GM23338 (cell line): ENCODE data around the gene WSCD2. TPM values are rescaled to one million over a fixed set of nuclear protein-coding genes. Genes with fewer than 3 reads are reported as not detected.

Source experiments
- ATAC-seq: fragments of 200-7000 bp; cut with Tn5 transposase; 3 replicates; pipeline ENCODE4 v1.9.1; 2020
- DNase-seq: peaks from one replicate; pipeline ENCODE4 v3.0.0-alpha.2; 2015; ENCODE audit warnings: low spot score
- H2AFZ ChIP-seq: fragments of 200-600 bp; sonication (generic); 2 replicates; pipeline ENCODE4 v1.8.0; 2016; ENCODE audit warnings: antibody characterized with exemption, mild to moderate bottlenecking, moderate library complexity
- H3F3A ChIP-seq: fragments of 200-600 bp; sonication (generic); replicated peaks from 2 replicates; pipeline ENCODE4 v1.8.0; 2017; ENCODE audit warnings: antibody characterized with exemption, mixed run types, low read depth
- H3K27ac ChIP-seq: fragments of 200-600 bp; sonication (generic); 2 replicates; pipeline ENCODE4 v1.6.1; 2016; ENCODE audit warnings: low read depth
- H3K27me3 ChIP-seq: fragments of 200-600 bp; sonication (generic); 2 replicates; pipeline ENCODE4 v1.8.0; 2016; ENCODE audit warnings: mild to moderate bottlenecking, mixed run types, moderate library complexity; ENCODE audit not compliant: insufficient read depth
- H3K36me3 ChIP-seq: fragments of 200-600 bp; sonication (generic); 2 replicates; pipeline ENCODE4 v1.8.0; 2016; ENCODE audit warnings: mild to moderate bottlenecking; ENCODE audit not compliant: insufficient read depth
- H3K4me1 ChIP-seq: fragments of 200-600 bp; sonication (generic); 2 replicates; pipeline ENCODE4 v1.8.0; 2016; ENCODE audit warnings: mild to moderate bottlenecking, moderate library complexity; ENCODE audit not compliant: insufficient read depth
- H3K4me2 ChIP-seq: fragments of 200-600 bp; sonication (generic); 2 replicates; pipeline ENCODE4 v1.7.1; 2017; ENCODE audit warnings: mixed run types
- H3K4me3 ChIP-seq: fragments of 200-600 bp; sonication (generic); 2 replicates; pipeline ENCODE4 v1.6.1; 2016; ENCODE audit warnings: mixed run types
- H3K79me2 ChIP-seq: fragments of 200-600 bp; sonication (generic); replicated peaks from 2 replicates; pipeline ENCODE4 v1.8.0; 2017; ENCODE audit warnings: mild to moderate bottlenecking; ENCODE audit not compliant: insufficient read depth
- H3K9me2 ChIP-seq: fragments of 200-600 bp; sonication (generic); 2 replicates; pipeline ENCODE4 v1.8.0; 2017; ENCODE audit not compliant: insufficient read depth
- H4K20me1 ChIP-seq: fragments of 200-600 bp; sonication (generic); replicated peaks from 2 replicates; pipeline ENCODE4 v1.8.0; 2017; ENCODE audit warnings: mild to moderate bottlenecking; ENCODE audit not compliant: insufficient read depth
- H3K27ac Mint-ChIP-seq: 2 replicates; pipeline ENCODE4 v1.8.0; 2020; ENCODE audit warnings: inconsistent platforms, mild to moderate bottlenecking, moderate library complexity, mixed read lengths
- H3K27me3 Mint-ChIP-seq: 3 replicates; pipeline ENCODE4 v1.8.0; 2022; ENCODE audit warnings: low read depth, mild to moderate bottlenecking, moderate library complexity, mixed read lengths, inconsistent platforms; ENCODE audit not compliant: insufficient read depth, poor library complexity
- H3K36me3 Mint-ChIP-seq: 3 replicates; pipeline ENCODE4 v1.8.0; 2021; ENCODE audit warnings: low read depth, mild to moderate bottlenecking, inconsistent platforms, moderate library complexity, mixed read lengths
- H3K4me1 Mint-ChIP-seq: 3 replicates; pipeline ENCODE4 v1.8.0; 2020; ENCODE audit warnings: mild to moderate bottlenecking, inconsistent platforms, mixed read lengths
- H3K4me3 Mint-ChIP-seq: 3 replicates; pipeline ENCODE4 v1.8.0; 2021; ENCODE audit warnings: moderate library complexity, mild to moderate bottlenecking, inconsistent platforms, mixed read lengths
- H3K9me3 Mint-ChIP-seq: 3 replicates; pipeline ENCODE4 v1.8.0; 2020; ENCODE audit warnings: moderate library complexity, mild to moderate bottlenecking, inconsistent platforms, mixed read lengths
- CTCF ChIP-seq, 2 experiments: fragments of 200-600 bp in 1 of 2; sonication (generic) in 1 of 2; conservative IDR thresholded peaks; 2 replicates each; pipeline versions ENCODE4 v1.5.1 to v1.6.1; 2016 to 2017; ENCODE audit warnings: antibody characterized with exemption in 2 of 2, low read depth in 2 of 2, mild to moderate bottlenecking in 2 of 2, moderate library complexity in 1 of 2
- EZH2 ChIP-seq: fragments of 200-600 bp; sonication (generic); IDR thresholded peaks from one replicate; pipeline ENCODE4 v1.8.0; 2017; ENCODE audit warnings: antibody characterized with exemption, mild to moderate bottlenecking, low read depth; ENCODE audit not compliant: unreplicated experiment
- EZH2phosphoT487 ChIP-seq: fragments of 200-600 bp; sonication (generic); IDR thresholded peaks from one replicate; pipeline ENCODE4 v1.8.1; 2018; ENCODE audit warnings: antibody characterized with exemption; ENCODE audit not compliant: unreplicated experiment
- POLR2AphosphoS5 ChIP-seq: IDR thresholded peaks from 2 replicates; pipeline ENCODE4 v1.6.1; 2016; ENCODE audit warnings: antibody characterized with exemption, low read depth
- REST ChIP-seq: IDR thresholded peaks from one replicate; pipeline ENCODE4 v1.6.1; 2018; ENCODE audit warnings: antibody characterized with exemption; ENCODE audit not compliant: unreplicated experiment
- ZNF331 ChIP-seq: fragments of 250-450 bp; sonication (Bioruptor Pico); IDR thresholded peaks from 2 replicates; pipeline ENCODE4 v1.5.0; 2020; ENCODE audit warnings: low read depth, mild to moderate bottlenecking, moderate library complexity
- ZNF462 ChIP-seq: fragments of 250-450 bp; sonication (Bioruptor Pico); IDR thresholded peaks from 2 replicates; pipeline ENCODE4 v1.5.0; 2020; ENCODE audit warnings: mild to moderate bottlenecking, moderate library complexity
- polyA plus RNA-seq: library from polyadenylated mRNA; unstranded; fragments of >200 nt; fragmentation: Nextera tagmentation; extraction: Ambion mirVana; gene quantifications from 2 replicates; pipeline ENCODE4 v1.2.1, GENCODE V29; 2016
- total RNA-seq: library from RNA; depleted of rRNA; stranded (reverse); fragments of >200 nt; shearing (Covaris generic); gene quantifications from 2 replicates; pipeline ENCODE4 v1.2.3, GENCODE V29; 2014

WSCD2 gene
- total and polyA plus RNA-seq, 2 experiments from 2014 or later, result 0.66 to 3.1 TPM

GRCh38 chr12:108239378-108239777 lies 110.3 kb downstream of the WSCD2 start (continued):
- TF ChIP-seq CTCF (conservative IDR thresholded peaks at IDR 0.05; ENCODE audit: low read depth in 2 of 2), result no peak
- TF ChIP-seq REST, result no peak
- no peak for TF ChIP-seq POLR2AphosphoS5

GRCh38 chr12:108240027-108240785 lies 111.1 kb downstream of the WSCD2 start:
- Histone ChIP-seq H3F3A (no peaks in the 10 kb centered on the region), H3K4me1 (peaks cover 11% of the 10 kb centered on the region), H3K4me3 (no peak overlapping the region), H3K27me3 (no peaks in the 10 kb centered on the region), H4K20me1 (no peaks in the 10 kb centered on the region), H3K27ac (no peak overlapping the region), H3K79me2 (no peaks in the 10 kb centered on the region), H3K9me2 (no peaks in the 10 kb centered on the region), H2AFZ (0 out of 2 replicates have a peak overlapping the region, but pooled peaks have one; percentile 28), H3K36me3 (no peaks in the 10 kb centered on the region), H3K4me2 (no peak overlapping the region)
- DNase-seq (peak; percentile 61), ATAC-seq (peak; percentile 11; the same call in 1 of the 3 replicates)
- Mint-ChIP-seq H3K4me3 (no peak overlapping the region), H3K9me3 (peaks cover 17% of the 10 kb centered on the region), H3K36me3 (peaks cover 12% of the 10 kb centered on the region; the same call in 2 of the 3 replicates), H3K27ac (no peak overlapping the region), H3K27me3 (peaks cover 10% of the 10 kb centered on the region), H3K4me1 (peaks cover 16% of the 10 kb centered on the region)
- TF ChIP-seq EZH2phosphoT487 (no peak), ZNF462 (CRISPR knock-in tag) (no peak), ZNF331 (CRISPR knock-in tag) (no peak), EZH2 (no peak), CTCF (conservative IDR thresholded peaks at IDR 0.05; ENCODE audit: low read depth in 2 of 2) (peak in 1 of 2 experiments; percentile 57; a peak in 3 of 4 replicates)
